ENCODE results near the gene ZWINT.

Gene ZWINT

DNA sequence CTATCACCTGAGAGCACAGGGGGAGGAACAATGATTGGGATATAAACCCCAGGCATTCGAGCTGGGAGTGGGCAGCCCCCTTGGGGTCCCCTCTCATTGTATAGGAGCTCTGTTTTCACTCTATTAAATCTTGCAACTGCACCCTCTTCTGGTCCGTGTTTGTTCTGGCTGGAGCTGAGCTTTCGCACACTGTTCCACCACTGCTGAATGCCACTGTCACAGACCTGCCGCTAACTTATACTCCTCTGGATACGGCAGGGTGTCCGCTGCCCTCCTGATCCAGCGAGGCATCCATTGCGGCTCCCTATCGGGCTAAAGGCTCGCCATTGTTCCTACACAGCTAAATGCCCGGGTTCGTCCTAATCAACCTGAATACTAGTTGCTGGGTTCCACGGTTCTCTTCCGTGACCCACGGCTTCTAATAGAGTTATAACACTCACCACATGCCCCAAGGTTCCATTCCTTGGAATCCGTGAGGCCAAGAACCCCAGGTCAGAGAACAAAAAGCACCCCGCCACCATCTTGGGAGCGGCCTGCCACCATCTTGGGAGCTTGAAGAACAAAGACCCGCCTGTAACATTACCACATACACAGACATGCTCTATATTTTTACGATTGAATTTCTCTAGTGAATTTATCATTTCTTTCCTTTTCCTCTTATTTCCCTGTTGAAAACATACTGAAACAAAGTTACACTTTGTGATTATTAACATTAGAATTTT lies 9.0 kb downstream of the ZWINT start:
- TF ChIP-seq OSR1 (CRISPR knock-in tag; IDR thresholded peaks at IDR 0.05) (no peak), TOX (CRISPR knock-in tag; IDR thresholded peaks at IDR 0.05; ENCODE audit: borderline replicate concordance) (no peak), ZNF565 (CRISPR knock-in tag; conservative IDR thresholded peaks at IDR 0.05; ENCODE audit: low read depth) (no peak), TCF4 (CRISPR knock-in tag; IDR thresholded peaks at IDR 0.05; ENCODE audit: borderline replicate concordance) (no peak), ARNTL (CRISPR knock-in tag; IDR thresholded peaks at IDR 0.05; ENCODE audit: borderline replicate concordance, low read depth) (no peak), GLIS3 (CRISPR knock-in tag; IDR thresholded peaks at IDR 0.05) (no peak), PPARA (CRISPR knock-in tag; IDR thresholded peaks at IDR 0.05; ENCODE audit: borderline replicate concordance) (no peak), ZNF70 (CRISPR knock-in tag; IDR thresholded peaks at IDR 0.05) (no peak), RARB (CRISPR knock-in tag; IDR thresholded peaks at IDR 0.05) (no peak), ZNF8 (CRISPR knock-in tag; IDR thresholded peaks at IDR 0.05) (no peak), ZC3H10 (CRISPR knock-in tag; IDR thresholded peaks at IDR 0.05) (no peak), CSDC2 (CRISPR knock-in tag; IDR thresholded peaks at IDR 0.05) (no peak)
- TF ChIP-seq, protein P1, sequence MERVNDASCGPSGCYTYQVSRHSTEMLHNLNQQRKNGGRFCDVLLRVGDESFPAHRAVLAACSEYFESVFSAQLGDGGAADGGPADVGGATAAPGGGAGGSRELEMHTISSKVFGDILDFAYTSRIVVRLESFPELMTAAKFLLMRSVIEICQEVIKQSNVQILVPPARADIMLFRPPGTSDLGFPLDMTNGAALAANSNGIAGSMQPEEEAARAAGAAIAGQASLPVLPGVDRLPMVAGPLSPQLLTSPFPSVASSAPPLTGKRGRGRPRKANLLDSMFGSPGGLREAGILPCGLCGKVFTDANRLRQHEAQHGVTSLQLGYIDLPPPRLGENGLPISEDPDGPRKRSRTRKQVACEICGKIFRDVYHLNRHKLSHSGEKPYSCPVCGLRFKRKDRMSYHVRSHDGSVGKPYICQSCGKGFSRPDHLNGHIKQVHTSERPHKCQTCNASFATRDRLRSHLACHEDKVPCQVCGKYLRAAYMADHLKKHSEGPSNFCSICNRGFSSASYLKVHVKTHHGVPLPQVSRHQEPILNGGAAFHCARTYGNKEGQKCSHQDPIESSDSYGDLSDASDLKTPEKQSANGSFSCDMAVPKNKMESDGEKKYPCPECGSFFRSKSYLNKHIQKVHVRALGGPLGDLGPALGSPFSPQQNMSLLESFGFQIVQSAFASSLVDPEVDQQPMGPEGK (CRISPR knock-in tag; IDR thresholded peaks at IDR 0.05; ENCODE audit: borderline replicate concordance): no peak
- TF ChIP-seq, protein P2, sequence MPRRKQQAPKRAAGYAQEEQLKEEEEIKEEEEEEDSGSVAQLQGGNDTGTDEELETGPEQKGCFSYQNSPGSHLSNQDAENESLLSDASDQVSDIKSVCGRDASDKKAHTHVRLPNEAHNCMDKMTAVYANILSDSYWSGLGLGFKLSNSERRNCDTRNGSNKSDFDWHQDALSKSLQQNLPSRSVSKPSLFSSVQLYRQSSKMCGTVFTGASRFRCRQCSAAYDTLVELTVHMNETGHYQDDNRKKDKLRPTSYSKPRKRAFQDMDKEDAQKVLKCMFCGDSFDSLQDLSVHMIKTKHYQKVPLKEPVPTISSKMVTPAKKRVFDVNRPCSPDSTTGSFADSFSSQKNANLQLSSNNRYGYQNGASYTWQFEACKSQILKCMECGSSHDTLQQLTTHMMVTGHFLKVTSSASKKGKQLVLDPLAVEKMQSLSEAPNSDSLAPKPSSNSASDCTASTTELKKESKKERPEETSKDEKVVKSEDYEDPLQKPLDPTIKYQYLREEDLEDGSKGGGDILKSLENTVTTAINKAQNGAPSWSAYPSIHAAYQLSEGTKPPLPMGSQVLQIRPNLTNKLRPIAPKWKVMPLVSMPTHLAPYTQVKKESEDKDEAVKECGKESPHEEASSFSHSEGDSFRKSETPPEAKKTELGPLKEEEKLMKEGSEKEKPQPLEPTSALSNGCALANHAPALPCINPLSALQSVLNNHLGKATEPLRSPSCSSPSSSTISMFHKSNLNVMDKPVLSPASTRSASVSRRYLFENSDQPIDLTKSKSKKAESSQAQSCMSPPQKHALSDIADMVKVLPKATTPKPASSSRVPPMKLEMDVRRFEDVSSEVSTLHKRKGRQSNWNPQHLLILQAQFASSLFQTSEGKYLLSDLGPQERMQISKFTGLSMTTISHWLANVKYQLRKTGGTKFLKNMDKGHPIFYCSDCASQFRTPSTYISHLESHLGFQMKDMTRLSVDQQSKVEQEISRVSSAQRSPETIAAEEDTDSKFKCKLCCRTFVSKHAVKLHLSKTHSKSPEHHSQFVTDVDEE (CRISPR knock-in tag; IDR thresholded peaks at IDR 0.05): no peak
- TF ChIP-seq, protein P3, sequence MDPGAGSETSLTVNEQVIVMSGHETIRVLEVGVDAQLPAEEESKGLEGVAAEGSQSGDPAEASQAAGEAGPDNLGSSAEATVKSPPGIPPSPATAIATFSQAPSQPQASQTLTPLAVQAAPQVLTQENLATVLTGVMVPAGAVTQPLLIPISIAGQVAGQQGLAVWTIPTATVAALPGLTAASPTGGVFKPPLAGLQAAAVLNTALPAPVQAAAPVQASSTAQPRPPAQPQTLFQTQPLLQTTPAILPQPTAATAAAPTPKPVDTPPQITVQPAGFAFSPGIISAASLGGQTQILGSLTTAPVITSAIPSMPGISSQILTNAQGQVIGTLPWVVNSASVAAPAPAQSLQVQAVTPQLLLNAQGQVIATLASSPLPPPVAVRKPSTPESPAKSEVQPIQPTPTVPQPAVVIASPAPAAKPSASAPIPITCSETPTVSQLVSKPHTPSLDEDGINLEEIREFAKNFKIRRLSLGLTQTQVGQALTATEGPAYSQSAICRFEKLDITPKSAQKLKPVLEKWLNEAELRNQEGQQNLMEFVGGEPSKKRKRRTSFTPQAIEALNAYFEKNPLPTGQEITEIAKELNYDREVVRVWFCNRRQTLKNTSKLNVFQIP (CRISPR knock-in tag; IDR thresholded peaks at IDR 0.05; ENCODE audit: borderline replicate concordance, low read depth): no peak
- ATAC-seq: no peak

DNA sequence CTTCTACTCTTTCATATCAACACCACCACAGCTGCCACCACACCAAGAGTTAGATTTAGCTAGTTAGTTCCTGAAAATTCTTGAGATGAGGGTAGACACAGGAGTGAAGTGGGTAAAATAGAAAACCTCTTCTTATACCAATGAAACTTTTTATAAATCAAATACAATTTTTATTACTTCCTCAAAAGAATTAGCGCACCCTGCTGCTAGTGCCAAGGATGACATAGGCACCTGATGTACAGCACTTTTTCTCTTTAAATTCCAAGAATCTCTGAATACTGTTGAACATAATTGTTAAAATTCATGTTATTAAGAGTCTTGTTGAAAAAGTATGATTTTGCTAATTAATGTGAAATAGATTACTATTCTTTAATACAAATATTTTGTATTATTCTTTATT lies 11.4 kb downstream of the ZWINT start:
- no peak for ATAC-seq
- TF ChIP-seq ZNF70 (CRISPR knock-in tag; IDR thresholded peaks at IDR 0.05) (no peak), ESRRG (CRISPR knock-in tag; IDR thresholded peaks at IDR 0.05) (no peak), PPARA (CRISPR knock-in tag; IDR thresholded peaks at IDR 0.05; ENCODE audit: borderline replicate concordance) (no peak)

DNA sequence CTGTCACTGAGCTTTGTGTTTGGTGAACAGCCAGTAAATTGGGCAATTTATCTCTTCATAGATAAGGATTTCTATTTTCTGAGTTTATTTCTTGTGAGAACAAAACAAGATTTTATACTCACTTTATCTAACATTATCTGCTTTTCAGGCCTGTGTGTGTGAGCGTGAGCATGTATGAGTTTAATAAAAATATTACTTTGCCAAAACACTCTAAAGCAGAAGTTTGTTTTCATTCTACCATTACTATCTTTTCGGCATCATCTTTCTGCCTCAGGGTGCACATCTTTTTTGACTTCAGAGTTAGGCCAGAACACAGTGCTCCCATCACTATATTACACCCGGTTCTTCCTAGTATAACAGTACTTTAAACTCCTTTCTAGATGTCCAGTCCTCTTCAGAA lies 13.0 kb downstream of the ZWINT start:
- no peak for ATAC-seq
- TF ChIP-seq, protein P1 (CRISPR knock-in tag; IDR thresholded peaks at IDR 0.05; ENCODE audit: borderline replicate concordance): no peak
- TF ChIP-seq ZNF8 (CRISPR knock-in tag; IDR thresholded peaks at IDR 0.05): no peak
- TF ChIP-seq, protein P3 (CRISPR knock-in tag; IDR thresholded peaks at IDR 0.05; ENCODE audit: borderline replicate concordance, low read depth): no peak
- TF ChIP-seq ZNF565 (CRISPR knock-in tag; conservative IDR thresholded peaks at IDR 0.05; ENCODE audit: low read depth): no peak
- TF ChIP-seq, protein P4, sequence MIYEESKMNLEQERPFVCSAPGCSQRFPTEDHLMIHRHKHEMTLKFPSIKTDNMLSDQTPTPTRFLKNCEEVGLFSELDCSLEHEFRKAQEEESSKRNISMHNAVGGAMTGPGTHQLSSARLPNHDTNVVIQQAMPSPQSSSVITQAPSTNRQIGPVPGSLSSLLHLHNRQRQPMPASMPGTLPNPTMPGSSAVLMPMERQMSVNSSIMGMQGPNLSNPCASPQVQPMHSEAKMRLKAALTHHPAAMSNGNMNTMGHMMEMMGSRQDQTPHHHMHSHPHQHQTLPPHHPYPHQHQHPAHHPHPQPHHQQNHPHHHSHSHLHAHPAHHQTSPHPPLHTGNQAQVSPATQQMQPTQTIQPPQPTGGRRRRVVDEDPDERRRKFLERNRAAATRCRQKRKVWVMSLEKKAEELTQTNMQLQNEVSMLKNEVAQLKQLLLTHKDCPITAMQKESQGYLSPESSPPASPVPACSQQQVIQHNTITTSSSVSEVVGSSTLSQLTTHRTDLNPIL (CRISPR knock-in tag; IDR thresholded peaks at IDR 0.05; ENCODE audit: low read depth): no peak
- no peak for TF ChIP-seq ZNF70 (CRISPR knock-in tag; IDR thresholded peaks at IDR 0.05)
- TF ChIP-seq BACH2 (CRISPR knock-in tag; IDR thresholded peaks at IDR 0.05; ENCODE audit: borderline replicate concordance): no peak
- TF ChIP-seq, protein P2 (CRISPR knock-in tag; IDR thresholded peaks at IDR 0.05): no peak
- no peak for TF ChIP-seq PPARA (CRISPR knock-in tag; IDR thresholded peaks at IDR 0.05; ENCODE audit: borderline replicate concordance)
- TF ChIP-seq, protein P5, sequence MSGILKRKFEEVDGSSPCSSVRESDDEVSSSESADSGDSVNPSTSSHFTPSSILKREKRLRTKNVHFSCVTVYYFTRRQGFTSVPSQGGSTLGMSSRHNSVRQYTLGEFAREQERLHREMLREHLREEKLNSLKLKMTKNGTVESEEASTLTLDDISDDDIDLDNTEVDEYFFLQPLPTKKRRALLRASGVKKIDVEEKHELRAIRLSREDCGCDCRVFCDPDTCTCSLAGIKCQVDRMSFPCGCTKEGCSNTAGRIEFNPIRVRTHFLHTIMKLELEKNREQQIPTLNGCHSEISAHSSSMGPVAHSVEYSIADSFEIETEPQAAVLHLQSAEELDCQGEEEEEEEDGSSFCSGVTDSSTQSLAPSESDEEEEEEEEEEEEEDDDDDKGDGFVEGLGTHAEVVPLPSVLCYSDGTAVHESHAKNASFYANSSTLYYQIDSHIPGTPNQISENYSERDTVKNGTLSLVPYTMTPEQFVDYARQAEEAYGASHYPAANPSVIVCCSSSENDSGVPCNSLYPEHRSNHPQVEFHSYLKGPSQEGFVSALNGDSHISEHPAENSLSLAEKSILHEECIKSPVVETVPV (CRISPR knock-in tag; IDR thresholded peaks at IDR 0.05): no peak
- TF ChIP-seq RARB (CRISPR knock-in tag; IDR thresholded peaks at IDR 0.05): no peak
- no peak for TF ChIP-seq TCF4 (CRISPR knock-in tag; IDR thresholded peaks at IDR 0.05; ENCODE audit: borderline replicate concordance)
- TF ChIP-seq SNAI2 (CRISPR knock-in tag; IDR thresholded peaks at IDR 0.05): no peak
